NK-92 (cell line): ENCODE measurements around the gene TRAPPC6A.

Experiments
- DNase-seq: peaks from one replicate; lab custom pipeline; 2025; ENCODE audit not compliant: unreplicated experiment; lab: John Stamatoyannopoulos, UW

The TRAPPC6A gene, protein sequence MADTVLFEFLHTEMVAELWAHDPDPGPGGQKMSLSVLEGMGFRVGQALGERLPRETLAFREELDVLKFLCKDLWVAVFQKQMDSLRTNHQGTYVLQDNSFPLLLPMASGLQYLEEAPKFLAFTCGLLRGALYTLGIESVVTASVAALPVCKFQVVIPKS

DNA sequence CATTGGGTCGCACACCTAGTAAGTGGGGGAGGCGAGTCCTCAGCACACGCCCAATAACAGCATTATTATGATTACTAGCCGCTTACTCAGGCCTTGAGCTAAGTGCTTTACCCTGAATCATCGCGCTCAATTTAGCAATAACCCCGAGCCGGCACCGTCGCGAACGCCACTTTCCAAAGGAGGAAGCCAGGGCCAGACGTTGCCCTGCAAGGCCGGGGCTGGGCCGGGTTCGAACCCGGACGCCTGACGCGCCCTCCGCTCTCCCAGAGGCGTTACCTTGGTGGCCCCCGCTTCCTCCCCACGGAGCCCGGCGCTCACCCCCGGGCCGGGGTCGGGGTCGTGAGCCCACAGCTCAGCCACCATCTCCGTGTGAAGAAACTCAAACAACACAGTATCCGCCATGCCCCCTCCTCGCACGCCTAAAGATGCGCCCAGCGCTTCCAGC is at the start of gene TRAPPC6A:
Gene TRAPPC6A, minus strand, starts transcription at position 421 of the 445 bp plus-strand sequence. Its CDS starts 19 bp downstream, at position 402.
- DNase-seq: no peak

DNA sequence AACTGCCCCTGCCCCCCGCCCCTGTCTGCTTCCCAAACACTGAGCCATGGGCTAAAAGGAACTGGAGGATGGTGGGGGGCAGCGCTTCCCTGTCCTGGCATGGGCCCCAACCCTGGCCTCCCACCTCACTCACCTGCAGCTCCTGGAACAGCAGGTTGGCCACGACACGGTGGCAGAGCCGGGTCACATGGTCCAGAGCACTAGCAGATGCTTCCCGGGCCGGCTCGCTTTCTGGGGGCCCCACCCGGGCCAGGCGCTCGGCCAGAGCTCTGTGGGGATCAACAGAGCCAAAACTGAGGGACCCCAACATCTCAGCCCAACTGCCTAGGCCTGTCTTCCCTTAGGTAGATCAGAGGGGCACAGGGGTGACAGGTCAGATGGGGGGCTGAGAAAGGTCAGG is 46.6 kb upstream of the TRAPPC6A start:
- no peak for DNase-seq

DNA sequence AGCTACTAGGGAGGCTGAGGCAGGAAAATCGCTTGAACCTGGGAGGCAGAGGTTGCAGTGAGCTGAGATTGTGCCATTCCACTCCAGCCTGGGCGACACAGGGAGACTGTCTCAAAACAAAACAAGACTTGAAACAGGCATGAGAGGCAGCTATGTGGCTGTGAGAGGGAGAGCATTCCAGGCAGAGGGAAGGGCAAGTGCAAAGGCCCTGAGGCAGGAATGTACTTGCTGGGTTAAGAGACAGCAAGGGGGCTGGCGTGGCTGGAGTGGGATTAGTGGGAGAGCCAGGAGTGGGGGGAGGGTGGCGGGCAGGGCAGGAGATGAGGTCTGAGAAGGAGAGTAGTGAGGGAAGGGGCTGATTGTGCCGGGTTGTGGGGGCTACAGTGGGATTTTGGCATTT is 45.8 kb upstream of the TRAPPC6A start:
- no peak for DNase-seq

DNA sequence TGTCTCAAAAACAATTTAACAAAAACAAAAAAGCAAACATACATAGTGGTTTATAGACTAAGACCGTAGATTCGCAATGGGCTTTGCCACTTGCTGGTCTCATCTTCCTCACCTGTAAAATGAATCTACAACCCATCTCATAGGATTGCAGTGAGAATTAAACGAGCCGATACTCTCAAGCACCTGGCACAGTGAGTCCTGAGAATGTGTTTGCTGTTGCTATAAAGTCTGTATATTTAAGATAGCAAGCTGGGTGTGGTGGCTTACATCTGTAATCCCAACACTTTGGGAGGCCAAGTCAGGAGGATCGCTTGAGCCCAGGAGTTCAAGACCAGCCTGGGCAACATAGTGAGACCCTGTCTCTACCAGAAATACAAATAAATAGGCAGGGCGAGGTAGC is 44.7 kb upstream of the TRAPPC6A start:
- DNase-seq: no peak

DNA sequence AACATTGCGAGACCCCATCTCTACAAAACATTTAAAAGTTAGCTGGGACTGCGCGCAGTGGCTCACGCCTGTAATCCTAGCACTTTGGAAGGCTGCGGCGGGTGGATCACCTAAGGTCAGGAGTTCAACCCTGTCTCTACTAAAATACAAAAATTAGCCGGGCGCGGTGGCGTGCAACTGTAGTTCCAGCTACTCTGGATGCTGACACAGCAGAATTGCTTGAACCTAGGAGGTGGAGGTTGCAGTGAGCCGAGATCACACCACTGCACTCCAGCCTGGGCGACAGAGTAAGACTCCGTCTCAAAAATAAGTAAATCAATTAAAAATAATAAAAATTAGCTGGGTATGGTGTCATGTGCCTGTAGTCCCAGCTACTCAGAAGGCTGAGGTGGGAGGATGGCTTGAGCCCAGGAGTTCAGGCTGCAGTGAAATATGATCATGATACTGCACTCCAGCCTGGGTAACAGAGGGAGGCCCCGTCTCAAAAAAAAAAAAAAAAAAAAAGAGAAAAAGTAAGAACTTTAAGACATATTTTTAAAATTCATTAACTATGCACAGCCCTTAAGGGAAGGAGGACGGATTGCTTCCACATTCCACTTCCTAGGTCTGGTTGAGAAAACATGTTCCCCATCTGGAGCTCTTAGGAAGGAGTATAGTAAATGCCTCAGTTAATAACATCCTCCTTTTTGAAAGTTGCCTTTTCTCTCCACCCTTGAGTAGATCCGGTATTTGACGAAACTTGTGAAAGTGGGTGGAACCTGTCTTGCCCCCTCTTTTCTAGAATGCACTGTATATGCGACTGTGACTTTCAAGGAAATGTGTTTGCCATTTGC is 41.1 kb upstream of the TRAPPC6A start:
- DNase-seq: no peak

DNA sequence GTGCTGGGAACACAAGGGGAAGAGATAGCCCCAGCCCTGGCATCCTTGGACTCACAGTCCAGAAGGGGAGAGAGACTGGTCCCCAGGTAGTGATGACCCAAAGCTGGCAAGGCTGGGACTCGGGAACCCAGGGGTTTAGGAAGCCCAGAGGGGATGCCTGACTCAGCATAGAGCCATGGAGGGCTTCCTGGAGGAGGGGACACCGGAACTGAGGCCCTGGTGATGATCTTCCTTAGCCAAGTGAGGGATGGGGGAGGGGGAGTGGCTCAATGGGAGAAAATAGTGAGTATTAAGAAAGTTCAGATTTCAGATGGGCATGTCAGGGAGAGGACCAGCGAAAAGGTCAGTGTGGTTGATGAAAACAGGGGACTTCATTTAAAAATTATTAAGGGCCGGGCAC is 40.4 kb upstream of the TRAPPC6A start:
- no peak for DNase-seq

DNA sequence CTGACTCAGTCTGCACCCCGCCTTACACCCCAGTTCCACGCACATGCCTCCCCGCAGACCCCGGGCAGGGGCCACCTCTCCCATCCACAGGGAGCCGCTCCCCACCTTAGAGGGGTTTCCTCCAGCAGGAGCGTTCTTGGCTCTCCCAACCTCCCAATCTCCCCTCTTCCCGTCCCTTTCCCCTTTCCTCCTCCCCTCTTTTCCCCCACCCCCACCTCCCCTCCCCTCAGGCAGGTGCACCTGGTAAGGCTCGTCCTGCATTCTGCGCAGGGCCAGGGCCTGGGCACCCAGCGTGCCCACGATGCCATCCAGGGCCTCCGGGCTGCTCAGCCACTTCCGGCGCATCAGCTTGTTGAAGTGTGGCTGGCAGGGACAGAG is 39.9 kb upstream of the TRAPPC6A start:
- DNase-seq: no peak

DNA sequence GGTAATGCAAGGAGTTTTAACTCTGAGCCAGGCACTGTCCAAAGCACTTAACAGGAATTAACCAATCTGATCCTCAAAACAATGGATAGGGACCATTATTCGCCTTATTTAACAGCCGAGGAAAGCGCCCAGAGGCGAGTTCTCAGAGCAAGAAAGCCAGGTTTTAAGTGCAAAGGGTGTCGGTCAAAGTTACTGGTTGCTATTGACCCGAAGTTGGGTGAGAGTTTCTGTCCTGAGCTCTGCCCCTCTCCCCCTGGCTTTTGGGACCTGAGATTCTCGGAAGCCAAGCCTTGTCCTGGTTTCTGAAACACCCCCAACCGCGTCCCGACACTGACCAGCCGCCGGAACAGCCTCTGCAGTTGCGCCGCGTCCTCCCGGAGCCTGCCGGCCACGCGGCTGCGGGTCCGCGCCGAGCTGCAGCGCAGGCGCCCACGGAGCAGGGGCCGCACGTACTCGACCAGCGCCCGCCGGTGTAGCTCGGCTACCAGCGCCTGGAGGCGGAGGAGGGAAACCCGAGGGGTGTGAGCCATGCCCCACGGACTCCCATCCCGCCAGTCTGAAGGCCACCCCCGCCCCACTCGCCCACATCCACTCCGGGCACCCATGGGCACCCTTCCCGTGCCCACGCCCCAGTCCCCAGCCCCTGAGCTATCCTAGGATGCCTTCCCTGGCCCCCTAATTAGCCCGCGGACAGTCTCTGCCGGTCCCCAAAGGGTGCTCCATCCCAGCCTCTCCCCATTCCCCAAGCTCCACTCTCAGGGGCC is 39.3 kb upstream of the TRAPPC6A start:
- DNase-seq: no peak

DNA sequence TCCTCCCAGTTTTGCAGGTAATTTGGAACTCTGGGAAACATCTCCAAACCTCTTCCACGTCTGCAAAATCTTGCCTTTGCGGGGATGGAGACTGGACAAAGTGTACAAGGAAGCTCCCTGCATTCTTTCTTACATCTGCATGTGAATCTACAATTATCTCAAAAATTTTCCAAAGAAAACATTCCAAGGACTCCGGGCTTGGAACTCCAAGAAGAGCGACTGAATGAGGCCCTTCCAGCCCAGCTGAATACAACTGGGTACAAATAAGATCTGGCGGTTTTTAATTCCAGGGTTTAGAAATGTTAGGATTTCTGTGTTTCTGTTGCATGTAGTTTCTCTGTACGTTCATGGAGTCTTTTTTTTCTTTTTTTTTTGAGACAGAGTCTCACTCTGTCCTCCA is 38.6 kb upstream of the TRAPPC6A start:
- no peak for DNase-seq

DNA sequence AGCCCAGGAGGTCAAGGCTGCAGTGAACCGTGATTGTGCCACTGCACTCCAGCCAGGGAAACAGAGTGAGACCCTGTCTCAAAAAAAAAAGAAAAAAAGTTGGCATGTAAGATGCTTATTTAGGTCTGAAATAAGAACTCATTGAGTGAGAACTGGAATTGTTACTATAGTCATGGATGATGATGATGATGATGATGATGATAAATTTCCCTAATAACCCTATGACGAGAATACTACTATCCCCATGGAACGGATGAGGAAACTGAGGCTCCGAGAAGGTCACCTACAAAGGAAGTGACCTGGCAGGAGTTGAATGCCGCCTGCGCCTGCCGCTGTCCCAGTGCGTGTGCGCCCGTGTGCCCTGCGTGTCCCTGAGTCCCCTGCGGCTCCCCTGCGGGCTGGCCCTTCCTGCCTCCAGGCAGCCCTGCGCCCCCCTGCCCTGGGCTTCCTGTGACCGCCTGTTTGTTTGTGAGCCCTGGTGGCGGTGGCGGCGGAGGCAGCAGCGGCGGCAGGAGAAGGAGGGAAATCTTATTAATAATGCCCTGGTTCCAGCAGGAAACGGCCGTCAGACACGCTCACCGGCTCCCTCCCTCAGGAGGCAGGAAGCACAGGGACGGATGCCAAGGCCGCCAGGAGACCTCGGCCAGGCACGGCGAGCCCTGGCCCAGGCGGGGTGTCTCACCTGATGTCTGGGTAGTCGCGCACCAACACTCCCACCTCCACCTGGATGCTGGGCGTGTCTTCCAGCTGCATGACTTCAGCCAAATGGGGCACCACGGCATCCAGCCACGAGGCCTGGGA is 37.6 kb upstream of the TRAPPC6A start:
- DNase-seq: no peak

DNA sequence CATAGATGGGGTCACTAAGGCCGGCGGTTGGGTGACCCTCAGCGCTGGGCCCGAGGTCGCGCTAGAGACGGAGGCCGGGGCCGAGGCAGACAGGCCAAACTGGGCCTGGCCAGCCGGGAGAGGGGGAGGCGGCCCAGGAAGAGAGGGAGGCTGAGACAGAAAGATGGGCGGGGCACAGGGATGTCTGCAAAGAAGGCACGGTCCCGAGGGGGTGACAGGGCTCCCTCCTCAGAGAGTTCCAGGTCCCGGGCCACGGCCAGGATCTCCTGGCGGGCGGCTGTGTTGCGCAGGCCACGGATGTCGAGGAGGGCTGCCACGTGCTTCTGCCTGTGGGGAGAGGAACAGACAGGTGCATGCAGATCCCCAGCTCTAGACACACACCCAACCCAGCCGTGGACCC is 35.0 kb upstream of the TRAPPC6A start:
- no peak for DNase-seq

DNA sequence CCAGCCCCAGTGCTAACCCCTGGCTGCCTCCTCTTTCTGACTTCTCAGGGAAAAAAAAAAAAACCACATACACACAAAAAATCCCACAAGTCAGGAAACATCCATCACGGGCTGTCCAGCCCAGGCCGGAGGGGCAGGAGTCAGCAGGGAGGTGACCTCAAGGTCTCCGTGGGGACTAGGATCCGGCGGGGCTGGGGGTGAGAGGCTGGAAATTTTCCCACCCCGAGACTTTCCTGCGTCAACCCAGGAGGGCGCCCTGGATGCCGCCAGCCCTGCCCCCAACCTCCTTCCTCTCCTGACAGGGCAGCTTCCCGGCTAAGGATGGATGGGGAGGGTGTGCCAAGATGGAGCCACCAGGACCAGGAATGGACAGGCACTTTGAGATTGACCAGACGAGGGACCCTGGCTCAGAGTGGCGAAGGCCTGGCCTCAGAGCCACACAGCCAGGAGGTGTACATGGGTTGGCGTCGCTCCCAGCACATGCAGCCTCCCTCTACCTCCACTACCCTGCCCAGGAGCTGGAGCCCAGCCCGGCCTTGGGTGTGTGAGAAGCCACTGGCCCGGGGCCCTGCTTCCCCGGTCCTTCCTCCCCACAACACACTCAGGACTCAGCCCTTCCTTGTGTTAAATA is 33.8 kb upstream of the TRAPPC6A start:
- no peak for DNase-seq

DNA sequence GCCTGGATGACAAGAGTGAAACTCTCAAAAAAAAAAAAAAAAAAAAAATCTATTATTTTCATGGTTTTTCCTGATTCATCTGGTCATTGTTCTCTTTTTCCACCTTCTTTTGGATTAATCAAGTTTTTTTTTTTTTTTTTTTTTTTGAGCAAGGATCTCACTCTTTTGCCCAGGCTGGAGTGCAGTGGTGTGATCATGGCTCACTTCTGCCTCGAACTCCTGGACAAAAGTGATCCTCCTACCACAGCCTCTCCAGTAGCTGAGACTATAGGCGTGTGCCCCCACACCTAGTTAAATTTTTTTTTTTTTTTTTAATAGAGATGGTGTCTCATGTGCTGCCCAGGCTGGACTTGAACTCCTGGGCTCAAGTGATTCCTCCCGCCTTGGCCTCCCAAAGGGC is 28.3 kb upstream of the TRAPPC6A start:
- no peak for DNase-seq

DNA sequence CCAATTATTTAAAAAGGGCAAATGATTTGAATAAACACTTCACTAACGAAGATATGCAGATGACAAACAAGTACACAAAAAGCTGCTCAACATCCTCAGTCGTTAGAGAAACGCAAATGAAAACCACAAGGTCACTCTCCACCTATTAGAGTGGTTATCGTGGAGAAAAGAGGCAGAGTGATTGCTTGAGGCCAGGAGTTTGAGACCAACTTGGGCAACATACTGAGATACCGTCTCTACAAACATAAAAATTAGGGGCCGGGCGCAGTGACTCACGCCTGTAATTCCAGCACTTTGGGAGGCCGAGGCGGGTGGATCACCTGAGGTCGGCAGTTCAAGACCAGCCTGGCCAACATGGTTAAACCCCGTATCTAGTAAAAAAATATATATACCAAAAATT is 27.8 kb upstream of the TRAPPC6A start:
- DNase-seq: no peak

DNA sequence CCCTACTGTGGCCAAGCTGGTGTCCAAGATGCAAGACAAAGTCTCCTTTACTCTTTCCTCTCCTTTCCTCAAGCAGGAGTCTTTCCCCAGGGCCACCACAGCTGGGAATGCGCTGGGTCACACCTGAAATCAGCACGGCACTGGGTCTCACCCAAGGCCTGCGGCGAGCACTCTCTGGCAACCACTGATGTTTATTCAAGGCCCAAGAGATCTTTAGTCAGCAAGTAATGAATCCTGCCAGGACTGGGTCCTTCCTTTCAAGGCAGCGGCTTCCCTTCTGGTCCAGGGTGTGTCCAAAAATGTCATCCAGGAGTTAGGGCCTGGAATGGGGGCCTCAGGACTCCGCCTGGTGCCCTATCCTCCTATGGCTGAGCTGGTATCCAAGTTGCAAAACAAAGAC is 24.6 kb upstream of the TRAPPC6A start:
- no peak for DNase-seq

DNA sequence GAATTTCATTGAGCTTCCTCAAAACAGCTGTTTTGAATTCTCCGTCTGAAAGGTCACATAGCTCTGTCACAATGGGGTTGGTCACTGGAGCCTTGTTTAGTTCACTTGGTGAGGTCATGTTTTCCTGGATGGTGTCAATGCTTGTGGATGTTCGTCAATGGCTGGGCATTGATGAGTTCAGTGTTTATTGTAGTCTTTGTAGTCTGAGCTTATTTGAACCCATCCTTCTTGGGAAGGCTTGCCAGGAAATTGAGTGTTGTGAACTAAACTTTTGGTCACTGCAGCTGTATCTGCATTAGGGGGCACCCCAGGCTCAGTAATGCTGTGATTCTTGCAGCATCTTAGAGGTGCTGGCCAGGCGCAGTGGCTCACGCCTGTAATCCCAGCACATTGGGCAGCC is 22.5 kb upstream of the TRAPPC6A start:
- DNase-seq: no peak

DNA sequence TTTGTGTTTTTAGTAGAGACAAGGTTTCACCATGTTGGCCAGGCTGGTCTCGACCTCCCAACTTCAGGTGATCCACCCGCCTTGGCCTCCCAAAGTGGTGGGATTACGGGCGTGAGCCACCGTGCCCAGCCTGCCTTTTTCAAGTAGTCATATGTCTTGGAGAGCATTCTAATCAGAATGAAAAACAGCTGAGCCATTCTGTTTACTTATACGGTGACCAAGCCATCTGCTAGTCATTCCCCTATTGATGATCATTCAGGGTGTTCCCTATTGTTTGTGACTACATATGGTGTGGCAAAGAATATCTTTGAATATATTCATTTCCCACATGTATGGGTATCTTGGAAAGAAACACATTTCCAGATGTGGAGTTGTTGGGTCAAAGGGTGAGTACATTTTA is 17.7 kb upstream of the TRAPPC6A start:
- no peak for DNase-seq

DNA sequence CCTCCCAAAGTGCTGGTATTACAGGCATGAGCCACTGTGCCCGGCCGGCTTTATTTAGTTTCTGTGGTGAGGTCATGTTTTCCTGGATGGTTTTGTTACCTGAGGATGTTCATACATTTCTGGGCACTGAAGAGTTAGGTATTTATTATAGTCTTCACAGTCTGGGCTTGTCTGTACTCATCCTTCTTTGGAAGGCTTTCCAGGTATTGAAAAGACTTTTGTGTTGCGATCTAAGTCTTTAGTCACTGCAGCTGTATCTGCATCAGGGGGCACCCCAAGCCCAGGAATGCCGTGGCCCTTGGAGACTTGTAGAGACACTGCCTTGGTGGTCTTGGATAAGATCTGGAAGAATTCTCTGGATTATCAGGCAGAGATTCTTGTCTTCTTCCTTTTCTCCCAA is 13.3 kb upstream of the TRAPPC6A start:
- DNase-seq: no peak

DNA sequence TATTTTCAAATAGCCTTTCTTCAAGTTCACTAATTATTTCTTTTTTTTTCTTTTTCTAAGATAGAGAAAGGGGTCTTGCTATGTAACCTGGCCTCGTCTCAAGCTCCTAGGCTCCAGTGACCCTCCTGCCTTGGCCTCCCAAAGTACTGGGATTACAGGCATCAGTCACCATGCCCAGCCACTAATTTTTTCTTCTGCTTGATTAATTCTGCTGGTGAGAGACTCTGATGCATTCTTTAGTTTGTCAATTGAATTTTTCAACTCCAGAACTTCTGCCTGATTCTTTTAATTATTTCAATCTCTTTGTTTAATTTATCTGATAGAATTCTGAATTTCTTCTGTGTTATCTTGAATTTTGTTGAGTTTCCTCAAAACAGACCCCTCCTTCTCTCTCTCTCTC is 11.9 kb upstream of the TRAPPC6A start:
- DNase-seq: no peak

DNA sequence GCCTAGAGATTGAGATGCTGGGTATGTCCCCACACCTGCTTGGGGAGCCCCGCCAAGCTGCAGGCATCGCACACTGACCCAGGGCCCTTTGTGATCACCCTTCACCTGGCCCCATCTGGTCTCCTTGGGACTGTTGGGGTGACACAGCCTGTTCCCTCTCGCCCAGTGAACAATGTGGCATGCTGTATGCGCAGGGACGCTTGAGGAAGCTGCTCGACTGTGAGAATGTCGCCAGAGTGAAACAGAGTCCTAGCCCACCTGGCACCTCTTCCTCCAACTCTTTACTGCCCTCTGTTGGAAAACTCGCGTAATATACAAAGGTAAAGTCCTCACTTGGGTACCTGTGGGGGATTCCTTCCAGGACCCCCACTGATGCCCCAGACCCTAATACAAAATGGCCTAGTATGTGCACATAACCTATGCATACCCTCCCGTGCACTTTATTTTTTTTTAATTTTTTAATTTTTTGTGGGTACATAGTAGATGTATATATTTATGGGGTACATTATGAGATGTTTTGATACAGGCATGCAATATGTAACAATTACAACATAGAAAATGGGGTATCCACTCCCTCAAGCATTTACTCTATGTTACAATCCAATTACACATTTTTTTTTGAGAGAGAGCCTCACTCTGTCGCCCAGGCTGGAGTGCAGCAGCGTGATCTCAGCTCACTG is 9.5 kb upstream of the TRAPPC6A start:
- no peak for DNase-seq
